Measurements from ENCODE around the gene ATP6AP1.

Gene ATP6AP1

DNA sequence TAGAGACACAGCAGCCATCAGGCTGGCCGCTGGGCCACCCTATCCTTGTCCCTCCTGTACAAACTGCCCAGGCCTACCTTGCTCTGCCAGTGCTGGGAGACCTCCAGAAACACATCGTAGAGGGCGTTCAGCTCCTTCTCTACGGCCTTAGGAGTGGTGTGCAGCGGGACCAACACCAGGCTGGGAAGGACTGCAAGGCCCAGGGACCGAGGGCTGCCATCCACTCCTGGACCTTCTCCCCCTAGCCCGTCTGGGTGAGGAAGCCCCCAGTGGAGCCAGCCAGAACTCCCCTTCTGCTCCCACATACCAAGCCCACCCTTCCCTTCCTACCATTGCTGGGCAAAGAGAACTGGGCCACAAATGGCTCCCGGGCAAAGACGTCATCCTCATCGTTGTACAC, 25.3 kb upstream of the ATP6AP1 start:
- no peak for TF ChIP-seq CTCF (IDR thresholded peaks at IDR 0.05; ENCODE audit: low read depth, low read length, poor library complexity, severe bottlenecking)
- TF ChIP-seq EZH2phosphoT487 (IDR thresholded peaks at IDR 0.05; ENCODE audit: borderline replicate concordance, low read length): no peak
- Histone ChIP-seq H3K4me1 (ENCODE audit: control insufficient read depth, low read length) (peaks cover 11% of the 10 kb centered on the region), H3K4me2 (ENCODE audit: low read length) (no peak overlapping the region), H3K79me2 (ENCODE audit: control insufficient read depth, low read length) (peaks cover 16% of the 10 kb centered on the region), H3K27me3 (ENCODE audit: control insufficient read depth, low read length) (no peaks in the 10 kb centered on the region), H3K27ac (ENCODE audit: low read depth, low read length) (no peak overlapping the region), H3K9me3 (ENCODE audit: control insufficient read depth, insufficient read depth, low read length) (no peaks in the 10 kb centered on the region), H3K36me3 (ENCODE audit: control insufficient read depth, low read length) (peaks cover 32% of the 10 kb centered on the region), H3K9me2 (replicated peaks; ENCODE audit: control insufficient read depth, low read length) (no peaks in the 10 kb centered on the region), H3K4me3 (ENCODE audit: low read length) (no peak overlapping the region), H3F3A (ENCODE audit: control insufficient read depth, insufficient read depth) (peaks cover 29% of the 10 kb centered on the region), H4K20me1 (ENCODE audit: control insufficient read depth, insufficient read depth, low read depth, low read length) (no peaks in the 10 kb centered on the region)

DNA sequence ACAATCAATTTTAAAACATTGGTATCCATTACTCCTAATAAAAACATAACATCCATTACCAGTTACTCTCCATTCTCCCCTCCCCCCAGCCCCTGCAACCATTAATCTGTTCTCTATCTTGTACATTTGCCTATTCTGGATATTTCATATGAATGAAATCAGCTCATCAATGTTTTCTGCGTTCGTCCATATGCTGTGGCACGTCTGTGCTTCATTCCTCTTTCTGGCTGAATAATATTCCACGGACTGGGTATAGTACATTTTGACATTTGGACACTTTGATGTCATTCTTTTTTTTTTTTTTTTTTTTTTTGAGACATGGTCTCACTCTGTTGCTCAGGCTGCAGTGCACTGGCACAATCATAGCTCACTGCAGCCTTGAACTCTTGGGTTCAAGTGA, 24.6 kb upstream of the ATP6AP1 start:
- Histone ChIP-seq H3K4me2 (ENCODE audit: low read length) (no peak overlapping the region), H3K4me1 (ENCODE audit: control insufficient read depth, low read length) (peaks cover 14% of the 10 kb centered on the region), H4K20me1 (ENCODE audit: control insufficient read depth, insufficient read depth, low read depth, low read length) (no peaks in the 10 kb centered on the region), H3K27me3 (ENCODE audit: control insufficient read depth, low read length) (no peaks in the 10 kb centered on the region), H3K9me3 (ENCODE audit: control insufficient read depth, insufficient read depth, low read length) (no peaks in the 10 kb centered on the region), H3K36me3 (ENCODE audit: control insufficient read depth, low read length) (peaks cover 26% of the 10 kb centered on the region), H3F3A (ENCODE audit: control insufficient read depth, insufficient read depth) (peaks cover 28% of the 10 kb centered on the region), H3K9me2 (replicated peaks; ENCODE audit: control insufficient read depth, low read length) (no peaks in the 10 kb centered on the region), H3K79me2 (ENCODE audit: control insufficient read depth, low read length) (peaks cover 9% of the 10 kb centered on the region), H3K27ac (ENCODE audit: low read depth, low read length) (no peak overlapping the region), H3K4me3 (ENCODE audit: low read length) (no peak overlapping the region)
- TF ChIP-seq EZH2phosphoT487 (IDR thresholded peaks at IDR 0.05; ENCODE audit: borderline replicate concordance, low read length) (no peak), CTCF (IDR thresholded peaks at IDR 0.05; ENCODE audit: low read depth, low read length, poor library complexity, severe bottlenecking) (no peak)

- H3K9me3 ChIP-seq (ENCODE audit: control insufficient read depth, insufficient read depth, low read length): no peaks in the 10 kb centered on the region
These were observed 23.8 kb upstream of the ATP6AP1 start for GRCh38 chrX:154404625-154405192.

More at GRCh38 chrX:154404625-154405192, 23.8 kb upstream of the ATP6AP1 start:
- Histone ChIP-seq H4K20me1 (ENCODE audit: control insufficient read depth, insufficient read depth, low read depth, low read length) (no peaks in the 10 kb centered on the region), H3K79me2 (ENCODE audit: control insufficient read depth, low read length) (peaks cover under 1% of the 10 kb centered on the region; the same call in 1 of the 2 replicates), H3K4me3 (ENCODE audit: low read length) (no peak overlapping the region), H3K27me3 (ENCODE audit: control insufficient read depth, low read length) (no peaks in the 10 kb centered on the region), H3K27ac (ENCODE audit: low read depth, low read length) (no peak overlapping the region), H3K36me3 (ENCODE audit: control insufficient read depth, low read length) (peaks cover 17% of the 10 kb centered on the region), H3F3A (ENCODE audit: control insufficient read depth, insufficient read depth) (peaks cover 19% of the 10 kb centered on the region), H3K4me1 (ENCODE audit: control insufficient read depth, low read length) (peaks cover 9% of the 10 kb centered on the region), H3K4me2 (ENCODE audit: low read length) (no peak overlapping the region), H3K9me2 (replicated peaks; ENCODE audit: control insufficient read depth, low read length) (no peaks in the 10 kb centered on the region)
- TF ChIP-seq EZH2phosphoT487 (IDR thresholded peaks at IDR 0.05; ENCODE audit: borderline replicate concordance, low read length) (no peak), CTCF (IDR thresholded peaks at IDR 0.05; ENCODE audit: low read depth, low read length, poor library complexity, severe bottlenecking) (no peak)

Data from DOHH2 (cell line).